HepG2 (cell line): ENCODE results near the gene KRI1. TPM values are rescaled to one million over a fixed set of nuclear protein-coding genes. Genes with fewer than 3 reads are reported as not detected.
A peak's percentile ranks its signal among the peaks of the same experiment; 100 is the strongest.

Source experiments
- ESRRA ChIP-seq: sonication (generic); formaldehyde crosslinking; IDR thresholded peaks from 2 replicates; pipeline ENCODE4 v1.5.1; 2020; ENCODE audit warnings: mild to moderate bottlenecking, low read depth, missing genetic modification reagents
- HMGXB4 ChIP-seq, 2 experiments: sonication (generic) in 1 of 2; formaldehyde crosslinking in 1 of 2; IDR thresholded peaks; 2 replicates each; pipeline versions ENCODE4 v1.4.0 to v1.6.1; 2018 to 2020; ENCODE audit warnings: missing genetic modification reagents in 2 of 2, borderline replicate concordance in 1 of 2, low read depth in 1 of 2, mild to moderate bottlenecking in 1 of 2, missing biosample characterization in 1 of 2
- KMT2A ChIP-seq: sonication (generic); formaldehyde crosslinking; IDR thresholded peaks from 2 replicates; pipeline ENCODE4 v1.4.0; 2020; ENCODE audit warnings: missing genetic modification reagents
- PHF21A ChIP-seq: sonication (generic); formaldehyde crosslinking; IDR thresholded peaks from 2 replicates; pipeline ENCODE4 v1.5.0; 2020; ENCODE audit warnings: mild to moderate bottlenecking, missing genetic modification reagents
- ZNF512B ChIP-seq: sonication (generic); formaldehyde crosslinking; IDR thresholded peaks from 2 replicates; pipeline ENCODE4 v1.5.1; 2020; ENCODE audit warnings: missing genetic modification reagents, mild to moderate bottlenecking, borderline replicate concordance
- ZNF687 ChIP-seq: sonication (generic); formaldehyde crosslinking; IDR thresholded peaks from 2 replicates; pipeline ENCODE4 v1.5.1; 2020; ENCODE audit warnings: mild to moderate bottlenecking, missing genetic modification reagents, moderate library complexity
- ZNF777 ChIP-seq: sonication (generic); formaldehyde crosslinking; IDR thresholded peaks from 2 replicates; pipeline ENCODE4 v1.4.0; 2020; ENCODE audit warnings: missing genetic modification reagents
- polyA plus RNA-seq, 8 experiments: library from polyadenylated mRNA; depleted of rRNA in 3 of 8; stranded (reverse) in 7 of 8; unstranded in 1 of 8; fragments of >200 nt; fragmentation: Illumina TruSeq in 4 of 8; extraction: Trizol in 4 of 8; gene quantifications; 2 replicates each; pipeline versions ENCODE4 v1.2.1 to v1.2.3, GENCODE V29; 2011 to 2016; ENCODE audit warnings: low read depth in 4 of 8, missing spikeins in 1 of 8, mixed read lengths in 1 of 8; ENCODE audit not compliant: insufficient read depth in 1 of 8
- total RNA-seq, 5 experiments: library from RNA; depleted of rRNA; stranded (reverse); fragments of >200 nt; fragmentation: Illumina TruSeq; extraction: Trizol; gene quantifications; 2 replicates each; pipeline ENCODE4 v1.2.3, GENCODE V29; 2016; ENCODE audit warnings: low read depth in 1 of 5
- TF ChIP-seq, protein P1 (sequence below): sonication (generic); formaldehyde crosslinking; IDR thresholded peaks from 2 replicates; pipeline ENCODE4 v1.5.0; 2020; ENCODE audit warnings: mild to moderate bottlenecking, missing genetic modification reagents, borderline replicate concordance
- TF ChIP-seq, protein P2 (sequence below): sonication (generic); formaldehyde crosslinking; IDR thresholded peaks from 2 replicates; pipeline ENCODE4 v1.4.0; 2020; ENCODE audit warnings: missing genetic modification reagents, mild to moderate bottlenecking, borderline replicate concordance

KRI1 gene
- total and polyA plus RNA-seq, 2 of the 13 experiments (the other 11 are each of a cell fraction or from before 2014, with no cell fraction given) = 9.1 to 11.7 TPM

- no peak for TF ChIP-seq ZNF512B (CRISPR knock-in tag)
- TF ChIP-seq ESRRA (CRISPR knock-in tag) = 0 out of 2 replicates have a peak, but pooled peaks have one; percentile 31
- TF ChIP-seq KMT2A (CRISPR knock-in tag) = no peak
- TF ChIP-seq, protein P1, sequence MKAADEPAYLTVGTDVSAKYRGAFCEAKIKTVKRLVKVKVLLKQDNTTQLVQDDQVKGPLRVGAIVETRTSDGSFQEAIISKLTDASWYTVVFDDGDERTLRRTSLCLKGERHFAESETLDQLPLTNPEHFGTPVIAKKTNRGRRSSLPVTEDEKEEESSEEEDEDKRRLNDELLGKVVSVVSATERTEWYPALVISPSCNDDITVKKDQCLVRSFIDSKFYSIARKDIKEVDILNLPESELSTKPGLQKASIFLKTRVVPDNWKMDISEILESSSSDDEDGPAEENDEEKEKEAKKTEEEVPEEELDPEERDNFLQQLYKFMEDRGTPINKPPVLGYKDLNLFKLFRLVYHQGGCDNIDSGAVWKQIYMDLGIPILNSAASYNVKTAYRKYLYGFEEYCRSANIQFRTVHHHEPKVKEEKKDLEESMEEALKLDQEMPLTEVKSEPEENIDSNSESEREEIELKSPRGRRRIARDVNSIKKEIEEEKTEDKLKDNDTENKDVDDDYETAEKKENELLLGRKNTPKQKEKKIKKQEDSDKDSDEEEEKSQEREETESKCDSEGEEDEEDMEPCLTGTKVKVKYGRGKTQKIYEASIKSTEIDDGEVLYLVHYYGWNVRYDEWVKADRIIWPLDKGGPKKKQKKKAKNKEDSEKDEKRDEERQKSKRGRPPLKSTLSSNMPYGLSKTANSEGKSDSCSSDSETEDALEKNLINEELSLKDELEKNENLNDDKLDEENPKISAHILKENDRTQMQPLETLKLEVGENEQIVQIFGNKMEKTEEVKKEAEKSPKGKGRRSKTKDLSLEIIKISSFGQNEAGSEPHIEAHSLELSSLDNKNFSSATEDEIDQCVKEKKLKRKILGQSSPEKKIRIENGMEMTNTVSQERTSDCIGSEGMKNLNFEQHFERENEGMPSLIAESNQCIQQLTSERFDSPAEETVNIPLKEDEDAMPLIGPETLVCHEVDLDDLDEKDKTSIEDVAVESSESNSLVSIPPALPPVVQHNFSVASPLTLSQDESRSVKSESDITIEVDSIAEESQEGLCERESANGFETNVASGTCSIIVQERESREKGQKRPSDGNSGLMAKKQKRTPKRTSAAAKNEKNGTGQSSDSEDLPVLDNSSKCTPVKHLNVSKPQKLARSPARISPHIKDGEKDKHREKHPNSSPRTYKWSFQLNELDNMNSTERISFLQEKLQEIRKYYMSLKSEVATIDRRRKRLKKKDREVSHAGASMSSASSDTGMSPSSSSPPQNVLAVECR (CRISPR knock-in tag) = no peak
- peak; percentile 32 to 59; a peak in 2 of 4 replicates for TF ChIP-seq HMGXB4 (CRISPR knock-in tag; IDR thresholded peaks at IDR 0.05; ENCODE audit: borderline replicate concordance in 1 of 2, low read depth in 1 of 2)
- no peak for TF ChIP-seq PHF21A (CRISPR knock-in tag)
- TF ChIP-seq ZNF687 = peak; percentile 56
- TF ChIP-seq, protein P2, sequence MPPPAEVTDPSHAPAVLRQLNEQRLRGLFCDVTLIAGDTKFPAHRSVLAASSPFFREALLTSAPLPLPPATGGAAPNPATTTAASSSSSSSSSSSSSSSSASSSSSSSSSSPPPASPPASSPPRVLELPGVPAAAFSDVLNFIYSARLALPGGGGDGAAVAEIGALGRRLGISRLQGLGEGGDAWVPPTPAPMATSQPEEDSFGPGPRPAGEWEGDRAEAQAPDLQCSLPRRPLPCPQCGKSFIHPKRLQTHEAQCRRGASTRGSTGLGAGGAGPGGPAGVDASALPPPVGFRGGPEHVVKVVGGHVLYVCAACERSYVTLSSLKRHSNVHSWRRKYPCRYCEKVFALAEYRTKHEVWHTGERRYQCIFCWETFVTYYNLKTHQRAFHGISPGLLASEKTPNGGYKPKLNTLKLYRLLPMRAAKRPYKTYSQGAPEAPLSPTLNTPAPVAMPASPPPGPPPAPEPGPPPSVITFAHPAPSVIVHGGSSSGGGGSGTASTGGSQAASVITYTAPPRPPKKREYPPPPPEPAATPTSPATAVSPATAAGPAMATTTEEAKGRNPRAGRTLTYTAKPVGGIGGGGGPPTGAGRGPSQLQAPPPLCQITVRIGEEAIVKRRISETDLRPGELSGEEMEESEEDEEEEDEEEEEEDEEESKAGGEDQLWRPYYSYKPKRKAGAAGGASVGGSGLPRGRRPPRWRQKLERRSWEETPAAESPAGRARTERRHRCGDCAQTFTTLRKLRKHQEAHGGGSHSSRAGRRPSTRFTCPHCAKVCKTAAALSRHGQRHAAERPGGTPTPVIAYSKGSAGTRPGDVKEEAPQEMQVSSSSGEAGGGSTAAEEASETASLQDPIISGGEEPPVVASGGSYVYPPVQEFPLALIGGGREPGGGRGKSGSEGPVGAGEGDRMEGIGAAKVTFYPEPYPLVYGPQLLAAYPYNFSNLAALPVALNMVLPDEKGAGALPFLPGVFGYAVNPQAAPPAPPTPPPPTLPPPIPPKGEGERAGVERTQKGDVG (CRISPR knock-in tag) = 0 out of 2 replicates have a peak, but pooled peaks have one; percentile 21
- no peak for TF ChIP-seq ZNF777 (CRISPR knock-in tag)
Measured at GRCh38 chr19:10510301-10510802, 55.5 kb downstream of the KRI1 start (continued).
